Natural killer cell (primary cell): Measurements from ENCODE around the gene ARHGAP6. TPM values are rescaled to one million over a fixed set of nuclear protein-coding genes. Genes with fewer than 3 reads are reported as not detected.

ENCODE experiments used
- ATAC-seq, 3 donors: fragments of 150-1000 bp in 2 of 3; fragments of 200-7000 bp in 1 of 3; cut with Tn5 transposase; 1 replicate in 1 of 3; 2 replicates in 2 of 3; pipeline ENCODE4 v1.10.0; 2021; ENCODE audit warnings: mild to moderate bottlenecking in 2 of 3, moderate library complexity in 2 of 3
- DNase-seq, 2 donors: peaks; one replicate each; pipeline versions ENCODE4 v3.0.0 to v3.0.0-alpha.2; 2013 to 2021; ENCODE audit warnings: mixed read lengths in 1 of 2
- H3K27ac ChIP-seq: one replicate; pipeline ENCODE4 v1.5.1; 2013; ENCODE audit warnings: mild to moderate bottlenecking, low read length
- H3K27me3 ChIP-seq: one replicate; pipeline ENCODE4 v1.6.1; 2013; ENCODE audit warnings: low read length; ENCODE audit not compliant: control insufficient read depth, insufficient read depth
- H3K36me3 ChIP-seq: one replicate; pipeline ENCODE4 v1.6.1; 2013; ENCODE audit warnings: low read length; ENCODE audit not compliant: control insufficient read depth, insufficient read depth
- H3K4me1 ChIP-seq: one replicate; pipeline ENCODE4 v1.6.1; 2013; ENCODE audit warnings: low read length; ENCODE audit not compliant: control insufficient read depth, insufficient read depth
- H3K4me3 ChIP-seq: one replicate; pipeline ENCODE4 v1.5.1; 2013; ENCODE audit warnings: low read length
- H3K9me3 ChIP-seq: one replicate; pipeline ENCODE4 v1.6.1; 2013; ENCODE audit warnings: low read length; ENCODE audit not compliant: control insufficient read depth, insufficient read depth
- H3K27ac Mint-ChIP-seq, 2 donors: one replicate each; pipeline ENCODE4 v1.8.0; 2022; ENCODE audit warnings: mild to moderate bottlenecking in 2 of 2, mixed read lengths in 2 of 2, moderate library complexity in 1 of 2
- H3K27me3 Mint-ChIP-seq, 2 donors: one replicate each; pipeline ENCODE4 v1.8.0; 2022; ENCODE audit warnings: low read depth in 2 of 2, mixed read lengths in 2 of 2
- H3K36me3 Mint-ChIP-seq: one replicate; pipeline ENCODE4 v1.8.0; 2022; ENCODE audit warnings: mixed read lengths
- H3K4me1 Mint-ChIP-seq, 2 donors: one replicate each; pipeline ENCODE4 v1.8.0; 2022; ENCODE audit warnings: mixed read lengths in 2 of 2
- H3K4me3 Mint-ChIP-seq: one replicate; pipeline ENCODE4 v1.8.0; 2022; ENCODE audit warnings: mild to moderate bottlenecking, moderate library complexity, mixed read lengths
- H3K9me3 Mint-ChIP-seq, 2 donors: one replicate each; pipeline ENCODE4 v1.8.0; 2022; ENCODE audit warnings: mixed read lengths in 2 of 2
- WGBS: methylation state at CpG from one replicate; pipeline ENCODE4 v1.1.7; 2013; ENCODE audit warnings: missing lambda C conversion rate; ENCODE audit not compliant: insufficient coverage; 5-methylcytosine and 5-hydroxymethylcytosine counted together
- intact Hi-C: fragments of 100-400 bp; cut with micrococcal nuclease; formaldehyde crosslinking; loops from one replicate; pipeline ENCODE4 v1.14.2; 2022
- total RNA-seq, 4 donors: library from RNA; stranded (reverse); fragments of 120-200 nt in 1 of 4; gene quantifications; one replicate each; pipeline versions ENCODE4 v1.2.3 to v1.2.4, GENCODE V29; 2013 to 2022
- TF ChIP-seq, protein P1 (sequence below): fragments of 200-600 bp; IDR thresholded peaks from one replicate; pipeline ENCODE4 v1.8.0; 2022; ENCODE audit warnings: antibody characterized with exemption

ARHGAP6 gene
- total RNA-seq, 3 donors from 2014 or later (not counting 1 experiment from before 2014, with no cell fraction given) = 0.32 to 1.9 (median 1.8) TPM

DNA sequence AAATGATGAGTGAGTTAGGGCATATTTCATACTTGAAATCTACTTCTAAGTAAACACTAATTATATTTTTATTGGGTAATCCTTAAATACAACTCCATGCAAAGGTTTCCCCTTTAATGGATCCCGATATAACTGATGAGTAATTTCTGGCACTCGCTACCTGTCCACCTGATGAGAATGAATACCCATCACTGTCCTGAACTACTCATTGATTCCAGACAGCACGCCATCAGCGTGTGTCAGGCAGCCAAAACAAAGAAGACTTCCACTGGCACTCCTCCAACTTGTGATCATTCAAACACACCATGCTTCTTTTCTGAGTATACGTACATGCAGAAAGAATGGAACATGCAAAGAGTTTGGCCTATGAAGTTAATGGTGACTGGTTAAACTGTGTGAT is 485.1 kb downstream of the ARHGAP6 start:
- no peak overlapping the region for H3K4me3 ChIP-seq
- H3K4me1 ChIP-seq = no peaks in the 10 kb centered on the region
- 89% methylated on average over 4 of the region's 5 CpGs for WGBS
- no peak for ATAC-seq
- TF ChIP-seq, protein P1, sequence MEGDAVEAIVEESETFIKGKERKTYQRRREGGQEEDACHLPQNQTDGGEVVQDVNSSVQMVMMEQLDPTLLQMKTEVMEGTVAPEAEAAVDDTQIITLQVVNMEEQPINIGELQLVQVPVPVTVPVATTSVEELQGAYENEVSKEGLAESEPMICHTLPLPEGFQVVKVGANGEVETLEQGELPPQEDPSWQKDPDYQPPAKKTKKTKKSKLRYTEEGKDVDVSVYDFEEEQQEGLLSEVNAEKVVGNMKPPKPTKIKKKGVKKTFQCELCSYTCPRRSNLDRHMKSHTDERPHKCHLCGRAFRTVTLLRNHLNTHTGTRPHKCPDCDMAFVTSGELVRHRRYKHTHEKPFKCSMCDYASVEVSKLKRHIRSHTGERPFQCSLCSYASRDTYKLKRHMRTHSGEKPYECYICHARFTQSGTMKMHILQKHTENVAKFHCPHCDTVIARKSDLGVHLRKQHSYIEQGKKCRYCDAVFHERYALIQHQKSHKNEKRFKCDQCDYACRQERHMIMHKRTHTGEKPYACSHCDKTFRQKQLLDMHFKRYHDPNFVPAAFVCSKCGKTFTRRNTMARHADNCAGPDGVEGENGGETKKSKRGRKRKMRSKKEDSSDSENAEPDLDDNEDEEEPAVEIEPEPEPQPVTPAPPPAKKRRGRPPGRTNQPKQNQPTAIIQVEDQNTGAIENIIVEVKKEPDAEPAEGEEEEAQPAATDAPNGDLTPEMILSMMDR = no peak
- Mint-ChIP-seq H3K27ac (no peak overlapping the region), H3K9me3 (no peaks in the 10 kb centered on the region), H3K4me1 (no peaks in the 10 kb centered on the region), H3K4me3 (no peak overlapping the region), H3K36me3 (no peaks in the 10 kb centered on the region), H3K27me3 (peaks cover 0 to 14% of the 10 kb centered on the region in 2 donors)
- no peaks in the 10 kb centered on the region for H3K27me3 ChIP-seq
- no peak overlapping the region for H3K27ac ChIP-seq
- no peaks in the 10 kb centered on the region for H3K36me3 ChIP-seq
- intact Hi-C loops = no loop called here
- H3K9me3 ChIP-seq = no peaks in the 10 kb centered on the region
- no peak for DNase-seq

DNA sequence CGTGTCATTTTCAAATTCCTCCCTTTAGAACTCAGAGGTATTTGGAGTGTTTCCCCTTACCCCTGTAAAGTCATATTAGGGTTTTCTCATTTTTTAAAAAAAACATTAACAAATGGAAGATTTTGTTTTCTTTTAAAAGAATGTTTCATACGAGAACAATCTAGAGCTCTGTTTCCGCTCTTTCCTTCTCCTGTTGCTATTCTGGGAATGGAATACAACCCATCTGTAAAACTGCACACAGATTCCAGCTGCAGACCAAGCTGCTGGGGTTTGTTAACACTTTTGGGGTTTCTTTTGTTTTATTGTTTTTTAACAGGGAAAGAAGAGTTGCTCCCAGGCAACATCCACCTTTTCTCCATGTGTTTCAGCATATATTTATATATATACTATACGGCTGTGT is 493.3 kb downstream of the ARHGAP6 start:
- intact Hi-C loops = no loop called here
- H3K4me3 Mint-ChIP-seq = no peak overlapping the region
- no peak overlapping the region for H3K27ac Mint-ChIP-seq
- no peaks in the 10 kb centered on the region for H3K4me1 ChIP-seq
- DNase-seq (no peak), ATAC-seq (no peak)
- H3K9me3 ChIP-seq = no peaks in the 10 kb centered on the region
- H3K36me3 ChIP-seq = no peaks in the 10 kb centered on the region
- H3K4me1 Mint-ChIP-seq = no peaks in the 10 kb centered on the region
- H3K27ac ChIP-seq = no peak overlapping the region
- no peaks in the 10 kb centered on the region for H3K27me3 ChIP-seq
- peaks cover 0 to 3% of the 10 kb centered on the region in 2 donors for H3K9me3 Mint-ChIP-seq
- WGBS = 100% methylated on average over 1 of the region's 4 CpGs
- H3K36me3 Mint-ChIP-seq = no peaks in the 10 kb centered on the region
- TF ChIP-seq, protein P1 = no peak
- H3K27me3 Mint-ChIP-seq = peaks cover 0 to 3% of the 10 kb centered on the region in 2 donors
- H3K4me3 ChIP-seq = no peak overlapping the region

DNA sequence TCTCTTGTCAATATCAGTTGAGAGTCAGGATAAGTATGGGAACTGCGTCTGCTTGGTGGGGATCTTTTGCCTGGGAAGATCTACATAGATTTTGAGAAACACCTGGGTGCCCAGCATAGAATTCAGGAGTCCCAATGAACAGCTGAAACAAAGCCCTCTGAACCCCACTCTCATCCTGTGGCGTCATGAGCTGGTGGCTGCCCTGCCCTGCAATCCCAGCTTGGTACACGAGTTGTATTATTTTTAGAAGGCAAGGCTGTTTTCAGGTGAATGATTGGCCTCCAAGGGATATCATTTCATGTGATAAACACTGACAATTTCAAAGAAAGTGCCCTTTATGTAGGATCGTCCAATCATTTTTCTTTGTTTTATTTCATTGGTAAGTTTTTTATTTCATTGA is 493.8 kb downstream of the ARHGAP6 start:
- H3K4me3 ChIP-seq = no peak overlapping the region
- no peaks in the 10 kb centered on the region for H3K27me3 ChIP-seq
- peaks cover 0 to 4% of the 10 kb centered on the region in 2 donors for H3K27me3 Mint-ChIP-seq
- H3K36me3 Mint-ChIP-seq = no peaks in the 10 kb centered on the region
- H3K4me1 Mint-ChIP-seq = no peaks in the 10 kb centered on the region
- WGBS = 93% methylated on average over 3 of the region's 4 CpGs
- no peaks in the 10 kb centered on the region for H3K4me1 ChIP-seq
- H3K27ac Mint-ChIP-seq = no peak overlapping the region
- peaks cover 0 to 3% of the 10 kb centered on the region in 2 donors for H3K9me3 Mint-ChIP-seq
- ATAC-seq (no peak), DNase-seq (no peak)
- intact Hi-C loops = no loop called here
- TF ChIP-seq, protein P1 = no peak
- H3K4me3 Mint-ChIP-seq = no peak overlapping the region
- H3K9me3 ChIP-seq = no peaks in the 10 kb centered on the region
- no peak overlapping the region for H3K27ac ChIP-seq
- no peaks in the 10 kb centered on the region for H3K36me3 ChIP-seq

DNA sequence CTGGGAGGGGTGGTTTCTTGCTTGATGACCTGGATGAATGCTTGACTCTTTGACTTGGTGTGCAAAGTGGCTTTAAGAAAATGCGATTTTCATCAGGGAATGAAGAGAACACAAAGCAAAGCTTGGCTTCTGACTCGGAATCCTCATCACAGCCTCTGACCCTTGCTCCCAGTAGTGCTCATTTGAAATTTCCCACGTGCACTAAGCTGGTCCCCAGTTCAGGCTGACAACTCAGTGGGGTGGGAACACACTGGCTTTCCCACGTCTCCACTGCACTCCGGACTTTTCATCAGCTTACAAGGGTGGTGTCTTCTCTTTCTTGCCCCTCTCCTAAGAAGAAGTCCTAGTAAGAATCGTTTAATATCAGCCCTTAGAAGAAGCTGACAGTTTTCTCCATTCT is 501.3 kb downstream of the ARHGAP6 start:
- intact Hi-C loops = no loop called here
- H3K27ac Mint-ChIP-seq = no peak overlapping the region

More for the DNA sequence above, 501.3 kb downstream of the ARHGAP6 start:
- no peaks in the 10 kb centered on the region for H3K9me3 ChIP-seq
- Mint-ChIP-seq H3K9me3 (no peaks in the 10 kb centered on the region), H3K36me3 (no peaks in the 10 kb centered on the region), H3K4me1 (no peaks in the 10 kb centered on the region), H3K4me3 (no peak overlapping the region), H3K27me3 (peaks cover 0 to 2% of the 10 kb centered on the region in 2 donors)
- no peaks in the 10 kb centered on the region for H3K27me3 ChIP-seq
- DNase-seq (no peak), ATAC-seq (no peak)
- 87% methylated on average over 6 of the region's 6 CpGs for WGBS
- no peak overlapping the region for H3K27ac ChIP-seq
- no peak overlapping the region for H3K4me3 ChIP-seq
- TF ChIP-seq, protein P1 = no peak
- H3K4me1 ChIP-seq = no peaks in the 10 kb centered on the region
- no peaks in the 10 kb centered on the region for H3K36me3 ChIP-seq
